BE2C (cell line): Measurements from ENCODE around the gene SCRG1.

ENCODE experiments used
- DNase-seq: peaks from one replicate; pipeline ENCODE4 v3.0.0-alpha.2; 2020
- H3K27me3 ChIP-seq: fragments of 250-450 bp; sonication (Bioruptor Pico); 2 replicates; pipeline ENCODE4 v1.5.1; 2020; ENCODE audit warnings: mild to moderate bottlenecking
- H3K36me3 ChIP-seq: fragments of 250-450 bp; sonication (Bioruptor Pico); 2 replicates; pipeline ENCODE4 v1.5.1; 2020; ENCODE audit warnings: mild to moderate bottlenecking
- H3K4me1 ChIP-seq: fragments of 250-450 bp; sonication (Bioruptor Pico); 2 replicates; pipeline ENCODE4 v1.5.1; 2020
- H3K4me3 ChIP-seq: 2 replicates; pipeline ENCODE4 v1.5.1; 2011; ENCODE audit warnings: low read depth, low read length
- H3K9me3 ChIP-seq: fragments of 250-450 bp; sonication (Bioruptor Pico); 2 replicates; pipeline ENCODE4 v1.5.1; 2020
- CTCF ChIP-seq: IDR thresholded peaks from 2 replicates; pipeline ENCODE4 v1.5.1; 2012; ENCODE audit warnings: mild to moderate bottlenecking, low read depth, low read length

The SCRG1 gene

GRCh38 chr4:173365359-173365996 is 33.4 kb downstream of the SCRG1 start:
- Histone ChIP-seq H3K27me3 (no peaks in the 10 kb centered on the region), H3K9me3 (no peaks in the 10 kb centered on the region), H3K36me3 (no peaks in the 10 kb centered on the region), H3K4me3 (no peak overlapping the region), H3K4me1 (no peaks in the 10 kb centered on the region)
- no peak for TF ChIP-seq CTCF
- DNase-seq: no peak

- no peak for TF ChIP-seq CTCF
- Histone ChIP-seq H3K9me3 (no peaks in the 10 kb centered on the region; the same call in 1 of the 2 replicates), H3K36me3 (no peaks in the 10 kb centered on the region), H3K27me3 (no peaks in the 10 kb centered on the region), H3K4me1 (no peaks in the 10 kb centered on the region), H3K4me3 (no peak overlapping the region)
- no peak for DNase-seq
Measured at GRCh38 chr4:173362666-173363065, 36.2 kb downstream of the SCRG1 start.

- Histone ChIP-seq H3K4me3 (no peak overlapping the region), H3K4me1 (no peaks in the 10 kb centered on the region), H3K9me3 (no peaks in the 10 kb centered on the region; the same call in 1 of the 2 replicates), H3K27me3 (no peaks in the 10 kb centered on the region), H3K36me3 (no peaks in the 10 kb centered on the region)
- TF ChIP-seq CTCF: peak; percentile 48
- DNase-seq: no peak
Measured at GRCh38 chr4:173360587-173361221, 38.2 kb downstream of the SCRG1 start.

DNA sequence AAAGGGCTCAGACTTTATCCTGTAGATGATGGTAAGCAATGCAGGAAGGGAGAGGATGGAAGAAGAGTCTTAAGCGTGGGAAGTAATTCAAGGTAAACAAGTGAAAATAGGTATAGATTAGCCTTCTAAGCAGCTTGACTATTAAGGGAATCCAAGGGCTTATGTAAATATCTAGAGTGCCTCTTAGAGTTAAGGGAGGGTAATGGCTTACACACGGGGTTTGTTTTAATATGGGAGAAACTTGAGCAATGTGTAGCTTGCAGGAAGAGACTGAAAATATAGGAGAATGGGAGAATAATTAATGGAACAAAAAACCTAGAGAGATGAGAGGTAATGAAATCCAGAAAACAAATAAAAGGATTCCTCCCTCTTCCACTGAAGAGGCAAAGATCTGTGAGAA is 41.0 kb downstream of the SCRG1 start:
- no peak for DNase-seq
- H3K27me3 ChIP-seq: no peaks in the 10 kb centered on the region
- H3K4me1 ChIP-seq: no peaks in the 10 kb centered on the region
- no peak for TF ChIP-seq CTCF
- H3K4me3 ChIP-seq: no peak overlapping the region
- no peaks in the 10 kb centered on the region for H3K36me3 ChIP-seq
- H3K9me3 ChIP-seq: no peaks in the 10 kb centered on the region; the same call in 1 of the 2 replicates

DNA sequence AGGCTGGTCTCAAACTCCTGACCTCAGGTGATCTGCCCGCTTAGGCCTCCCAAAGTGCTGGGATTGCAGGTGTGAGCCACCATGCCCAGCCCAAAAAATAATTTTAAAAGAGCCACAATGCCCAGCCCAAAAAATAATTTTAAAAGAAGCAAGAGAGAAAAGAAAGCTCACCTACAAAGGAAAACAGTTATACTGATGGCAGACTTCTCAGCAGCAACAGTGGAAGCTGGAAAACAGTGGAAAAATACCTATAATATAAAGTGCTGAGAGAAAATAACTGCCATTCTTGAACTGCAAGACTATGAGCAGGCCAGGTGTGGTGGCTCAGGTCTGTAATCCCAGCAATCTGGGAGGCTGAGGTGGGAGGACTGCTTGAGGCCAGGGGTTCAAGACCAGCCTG is 51.4 kb downstream of the SCRG1 start:
- Histone ChIP-seq H3K9me3 (no peaks in the 10 kb centered on the region), H3K27me3 (no peaks in the 10 kb centered on the region), H3K36me3 (no peaks in the 10 kb centered on the region; the same call in 1 of the 2 replicates), H3K4me3 (no peak overlapping the region), H3K4me1 (peaks cover 5% of the 10 kb centered on the region)
- no peak for TF ChIP-seq CTCF
- no peak for DNase-seq

DNA sequence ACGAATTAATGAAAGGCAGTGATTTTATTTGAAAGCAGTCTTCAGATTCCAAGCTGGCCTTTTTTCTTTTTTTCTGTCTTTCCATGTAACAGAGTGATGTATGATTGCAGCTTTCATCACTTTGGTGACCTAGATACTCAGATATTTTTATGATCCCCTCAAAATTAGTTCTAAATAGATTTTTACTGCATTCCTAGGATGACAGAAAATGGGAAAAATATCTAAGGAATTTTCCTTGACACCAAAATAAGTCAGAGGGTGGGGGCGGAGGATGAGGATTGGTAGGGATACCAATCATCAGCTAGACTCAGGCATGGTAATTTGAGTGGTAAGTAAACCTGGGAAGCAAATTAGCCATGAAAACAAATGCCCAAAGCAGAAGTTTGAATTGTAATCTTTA is 52.8 kb downstream of the SCRG1 start:
- TF ChIP-seq CTCF: no peak
- peaks cover 5% of the 10 kb centered on the region for H3K4me1 ChIP-seq
- H3K9me3 ChIP-seq: no peaks in the 10 kb centered on the region
- H3K27me3 ChIP-seq: no peaks in the 10 kb centered on the region
- H3K36me3 ChIP-seq: no peaks in the 10 kb centered on the region; the same call in 1 of the 2 replicates
- DNase-seq: no peak
- H3K4me3 ChIP-seq: no peak overlapping the region
